GM03348 (cell line): ENCODE results near the gene COL19A1.
"Not testable (repeated sequence)": the region's sequence is repeated elsewhere in the genome, so short reads cannot be mapped to it uniquely, and the experiment has no call there.

Source experiments
- DNase-seq: peaks from one replicate; pipeline ENCODE4 v3.0.0; 2012; ENCODE audit warnings: low spot score

Gene COL19A1

DNA sequence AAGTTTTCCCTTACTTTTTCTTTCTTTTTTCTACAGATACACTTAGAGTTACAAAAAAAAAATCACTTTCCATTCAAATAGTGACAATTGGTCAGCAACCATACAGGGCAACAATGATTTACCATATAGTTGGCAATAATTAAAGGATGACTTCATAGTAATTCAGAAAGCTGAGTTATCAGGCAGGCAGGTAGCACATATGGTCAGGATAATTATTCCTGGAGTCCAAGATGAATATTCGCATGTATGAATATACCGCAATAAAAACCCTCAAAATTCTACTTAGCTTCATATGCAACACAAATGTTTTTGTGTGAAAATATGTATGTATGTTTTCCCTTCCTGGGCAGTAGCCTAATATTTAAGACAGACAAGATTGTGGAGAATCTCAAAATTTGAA lies 34.5 kb downstream of the COL19A1 start:
- no peak for DNase-seq

GRCh38 chr6:69901361-69901760 lies 35.0 kb downstream of the COL19A1 start:
- no peak for DNase-seq

DNA sequence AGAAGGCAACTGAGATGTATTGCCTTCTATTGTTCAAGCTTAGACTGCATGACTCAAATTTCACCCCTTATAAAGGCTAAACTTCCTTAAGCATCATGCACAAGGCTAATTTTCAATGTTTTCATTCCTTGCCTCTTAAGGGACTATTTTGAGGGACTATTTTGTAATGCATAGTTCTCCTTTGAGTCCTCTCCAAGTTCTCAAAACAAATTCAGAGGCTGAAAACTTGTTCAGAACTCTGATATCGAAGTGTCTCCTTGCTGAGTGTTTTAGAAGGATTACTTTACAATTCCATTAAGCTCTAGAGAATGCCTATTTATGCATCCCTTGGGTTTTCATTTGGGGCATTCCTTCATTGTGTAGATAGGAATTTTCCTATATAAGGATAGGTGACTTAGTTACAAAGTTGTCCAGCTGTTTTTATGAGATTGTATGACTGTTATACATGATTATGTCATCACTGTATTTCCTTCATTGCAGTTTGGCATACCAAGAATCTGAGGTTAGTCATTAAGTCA lies 41.7 kb downstream of the COL19A1 start:
- DNase-seq: no peak

- no peak for DNase-seq
Observed at GRCh38 chr6:69913361-69913760, 47.0 kb downstream of the COL19A1 start.

DNA sequence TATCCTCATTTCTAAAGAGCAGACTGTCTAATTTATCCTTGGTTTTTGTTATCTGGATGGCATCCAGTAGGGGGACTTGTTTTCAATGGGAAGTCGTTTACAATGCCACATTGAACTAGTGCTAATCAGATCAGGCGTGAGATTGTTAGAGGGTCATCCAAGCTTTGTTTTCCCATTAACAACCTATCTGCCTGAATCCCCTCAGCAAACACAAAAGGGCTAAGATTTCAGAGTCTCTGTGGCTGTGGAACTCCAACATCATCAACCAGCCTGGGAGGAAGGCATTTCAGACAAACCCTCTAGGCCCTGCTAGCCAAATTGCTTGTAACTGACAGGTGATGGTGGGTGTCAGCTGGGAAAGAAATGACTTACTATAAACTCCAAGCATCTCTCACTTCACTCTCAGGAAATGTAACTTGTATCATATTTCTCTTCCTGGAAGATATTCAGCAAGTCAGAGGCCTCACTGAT lies 47.7 kb downstream of the COL19A1 start:
- no peak for DNase-seq

DNA sequence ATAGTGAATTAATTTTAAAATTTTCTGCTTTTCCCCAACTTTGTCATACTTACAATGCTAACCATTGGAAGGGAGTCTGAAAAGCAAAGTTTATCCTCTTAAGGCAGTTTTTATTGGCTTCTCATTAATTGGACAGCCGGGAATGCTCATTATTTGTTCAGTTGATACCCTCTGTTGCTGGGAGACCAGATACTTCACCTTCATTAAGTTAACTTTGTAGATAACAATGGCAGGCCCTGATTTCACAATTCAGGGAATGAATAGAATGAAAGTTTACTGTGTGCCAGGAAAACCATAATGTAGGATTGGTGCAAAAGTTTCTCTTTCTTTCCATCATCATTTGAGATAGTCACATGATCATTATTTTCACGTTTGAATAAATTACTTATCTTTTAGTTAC lies 49.0 kb downstream of the COL19A1 start:
- DNase-seq: no peak

DNA sequence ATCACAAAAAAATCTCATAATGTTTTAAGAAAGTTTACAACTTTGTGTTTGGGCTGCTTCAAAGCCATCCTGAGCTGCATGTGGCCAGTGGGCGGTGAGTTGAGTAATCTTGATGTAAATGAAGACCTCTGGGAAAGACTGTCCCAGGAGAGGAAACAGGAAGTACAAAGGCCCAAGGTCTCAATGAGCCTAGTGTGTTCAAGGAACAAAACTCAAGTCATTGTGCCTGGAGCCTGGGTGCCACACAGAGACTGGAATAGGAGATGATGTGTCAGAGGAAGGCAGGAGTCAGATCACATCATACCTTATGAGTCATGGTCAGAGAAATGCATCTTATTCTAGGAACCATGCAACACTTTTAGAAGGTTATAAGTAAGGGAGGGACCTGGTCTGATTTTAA lies 51.5 kb downstream of the COL19A1 start:
- DNase-seq: peak; percentile 6

- DNase-seq: no peak
Observed at GRCh38 chr6:69918813-69919475, 52.6 kb downstream of the COL19A1 start.

- DNase-seq: not testable (repeated sequence)
Observed at GRCh38 chr6:69921066-69921465, 54.7 kb downstream of the COL19A1 start.

DNA sequence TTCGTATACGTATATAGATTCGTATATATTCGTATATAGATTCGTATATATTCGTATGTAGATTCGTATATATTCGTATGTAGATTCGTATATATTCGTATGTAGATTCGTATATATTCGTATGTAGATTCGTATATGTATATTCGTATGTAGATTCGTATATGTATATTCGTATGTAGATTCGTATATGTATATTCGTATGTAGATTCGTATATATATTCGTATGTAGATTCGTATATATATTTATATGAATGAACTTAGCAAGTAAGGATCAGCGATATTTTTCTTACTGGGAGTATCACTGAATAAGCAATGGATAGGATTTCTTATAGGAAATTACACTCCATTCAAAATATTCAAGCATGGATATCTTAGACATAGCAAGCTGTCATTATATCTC lies 55.3 kb downstream of the COL19A1 start:
- DNase-seq: not testable (repeated sequence)

DNA sequence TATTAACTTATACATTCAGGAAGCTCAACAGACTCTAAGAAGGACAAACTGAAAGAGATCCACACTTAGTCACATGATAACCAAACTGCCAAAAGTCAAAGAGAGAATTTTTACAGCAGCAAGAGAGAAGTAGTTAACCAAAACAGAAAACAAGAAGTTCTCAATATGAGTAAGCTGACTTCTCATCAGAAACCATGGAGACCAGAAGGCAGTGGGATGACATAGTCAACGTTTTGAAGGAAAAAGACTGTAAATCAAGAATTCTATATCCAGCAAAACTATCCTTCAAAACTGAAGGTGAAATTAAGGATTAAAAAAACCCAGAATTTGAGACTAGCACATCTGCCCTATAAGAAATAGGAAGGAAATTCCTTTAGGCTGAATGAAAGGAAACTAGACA lies 60.4 kb downstream of the COL19A1 start:
- no peak for DNase-seq

DNA sequence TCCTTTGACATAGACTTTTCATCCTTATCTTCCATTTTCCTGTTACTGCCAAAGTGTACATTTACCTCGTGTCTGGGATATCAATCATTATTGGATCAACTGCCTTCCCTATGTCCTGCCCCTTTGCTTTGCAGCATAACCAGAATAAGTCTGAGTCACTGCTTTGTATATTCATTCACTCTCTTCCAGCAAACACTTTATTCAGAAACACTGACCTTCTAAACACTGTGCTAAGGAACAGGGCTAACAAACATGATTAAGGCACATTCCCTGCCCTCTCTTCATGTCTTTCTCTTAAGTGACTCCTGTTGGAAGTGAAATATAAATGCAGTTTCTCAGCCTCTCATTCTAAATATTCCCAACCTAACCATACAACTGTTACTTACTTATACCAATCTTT lies 66.9 kb downstream of the COL19A1 start:
- DNase-seq: no peak

DNA sequence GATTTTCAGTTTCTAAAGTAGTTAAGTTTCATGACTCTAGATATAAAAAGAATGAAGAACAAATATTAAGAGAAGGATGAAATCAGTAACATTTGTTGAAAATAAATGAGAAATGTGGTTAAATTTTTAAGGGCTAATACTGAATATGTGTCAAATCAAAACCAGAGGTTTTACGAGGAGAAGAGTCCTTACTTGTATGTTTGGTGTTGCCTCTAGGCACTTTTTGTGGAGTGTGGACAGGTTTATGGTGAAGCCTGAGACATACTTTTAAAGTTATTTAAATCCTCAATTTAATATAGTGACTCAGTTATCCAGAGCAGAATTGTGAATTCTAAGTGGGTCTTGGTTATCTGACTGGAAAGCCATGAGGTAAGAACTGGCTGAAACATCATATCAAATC lies 68.7 kb downstream of the COL19A1 start:
- no peak for DNase-seq

DNA sequence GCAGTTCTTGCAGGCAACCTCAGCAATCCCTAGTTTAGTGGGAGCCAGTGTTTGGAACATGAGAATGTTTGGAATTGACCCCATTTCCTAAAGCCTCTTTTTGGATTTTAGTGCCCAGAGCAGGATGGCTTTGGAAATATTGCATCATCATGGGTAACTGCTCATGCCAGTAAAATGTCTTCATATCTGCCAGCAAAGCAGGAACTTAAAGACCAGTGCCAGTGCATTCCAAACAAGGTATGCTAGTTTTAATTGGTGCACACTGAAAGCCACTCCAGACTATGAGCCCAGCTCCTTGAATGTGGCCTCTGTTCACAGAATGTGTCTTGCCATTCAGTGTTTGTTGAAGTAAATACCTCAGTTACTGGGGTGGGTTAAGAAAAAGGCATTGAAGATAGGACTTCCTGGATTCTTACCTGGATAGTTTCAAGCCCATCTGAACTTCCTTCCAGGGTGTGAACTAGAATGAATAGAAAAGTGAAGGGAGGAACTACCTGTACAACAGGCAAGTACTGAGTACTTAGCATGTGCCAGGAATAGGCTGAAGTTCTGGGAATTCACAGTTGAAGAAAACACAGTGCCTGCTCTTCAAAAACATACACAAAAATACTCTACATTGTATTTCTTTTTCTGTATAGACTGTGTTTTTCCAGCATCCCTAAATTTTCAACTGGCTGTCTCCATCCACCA lies 70.5 kb downstream of the COL19A1 start:
- DNase-seq: no peak

DNA sequence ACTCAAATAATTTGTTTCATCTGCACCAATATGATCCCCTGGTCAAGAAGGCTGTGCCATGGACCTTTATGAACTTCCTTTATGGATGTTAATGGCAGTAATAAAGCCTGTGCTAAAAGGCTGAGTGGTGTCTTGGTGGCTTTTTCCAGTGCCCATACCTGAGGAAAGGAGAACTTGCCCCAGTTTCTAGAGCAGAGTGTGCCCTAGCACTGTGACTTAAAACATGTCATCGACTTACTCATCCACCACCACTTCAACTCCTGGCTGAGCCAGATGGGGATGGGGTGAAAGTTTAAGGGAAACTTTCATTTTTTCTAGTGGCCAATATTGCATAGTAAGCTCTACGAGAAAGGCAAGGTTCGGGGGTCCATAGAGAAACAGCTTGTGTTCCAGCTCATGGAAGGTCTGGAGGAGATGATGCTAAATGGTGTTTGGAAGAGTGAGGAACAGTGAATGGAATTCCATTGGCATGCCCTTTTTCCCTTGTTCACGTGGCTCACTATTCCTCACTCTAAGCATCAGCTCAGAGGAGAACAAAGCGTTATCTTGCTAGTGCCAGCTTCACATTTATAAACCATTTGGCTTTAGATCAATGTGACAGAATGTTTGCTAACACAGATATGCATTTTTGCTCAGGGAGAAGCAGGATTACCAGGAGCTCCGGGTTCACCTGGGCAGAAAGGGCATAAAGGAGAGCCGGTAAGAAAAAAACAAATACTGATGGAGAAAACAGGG lies 71.2 kb downstream of the COL19A1 start:
- no peak for DNase-seq

DNA sequence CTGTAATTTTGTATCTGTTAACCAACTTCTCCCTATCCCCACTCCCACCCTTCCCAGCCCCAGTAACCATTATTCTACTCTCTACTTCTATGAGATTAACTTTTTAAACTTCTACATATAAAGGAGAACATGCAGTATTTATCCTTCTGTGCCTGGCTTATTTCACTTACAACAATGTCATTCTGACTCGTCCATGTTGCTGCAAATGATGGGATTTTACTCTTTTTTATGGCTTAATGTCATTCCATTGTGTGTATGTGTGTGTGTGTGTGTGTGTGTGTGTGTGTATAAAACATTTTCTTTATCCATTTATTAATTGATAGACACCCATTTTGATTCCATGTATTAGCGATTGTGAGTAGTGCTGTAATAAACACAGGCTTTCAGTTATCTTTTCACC lies 76.1 kb downstream of the COL19A1 start:
- DNase-seq: no peak

GRCh38 chr6:69945192-69945591 lies 78.8 kb downstream of the COL19A1 start:
- no peak for DNase-seq

- DNase-seq: no peak
Observed at GRCh38 chr6:69948479-69949114, 82.2 kb downstream of the COL19A1 start.

DNA sequence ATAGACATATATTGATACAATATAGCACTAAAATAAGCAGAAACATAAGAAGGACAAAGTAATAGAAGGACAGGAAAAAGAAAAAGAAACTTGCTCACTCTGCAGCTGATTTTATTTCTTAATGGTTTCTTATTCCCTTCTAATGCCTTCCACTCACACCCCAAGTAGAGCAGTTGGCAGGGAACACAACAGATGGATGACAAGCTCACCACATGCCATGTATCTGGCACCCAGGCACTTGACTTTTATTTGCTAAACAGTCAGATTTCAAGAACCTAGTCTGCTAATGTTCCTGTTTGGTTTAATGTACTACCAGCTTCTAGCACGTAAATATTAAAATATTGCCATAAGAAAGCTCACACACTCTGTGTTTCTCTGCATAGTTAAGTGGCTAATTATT lies 87.1 kb downstream of the COL19A1 start:
- DNase-seq: no peak

- no peak for DNase-seq
Observed at GRCh38 chr6:69954733-69955132, 88.4 kb downstream of the COL19A1 start.

DNA sequence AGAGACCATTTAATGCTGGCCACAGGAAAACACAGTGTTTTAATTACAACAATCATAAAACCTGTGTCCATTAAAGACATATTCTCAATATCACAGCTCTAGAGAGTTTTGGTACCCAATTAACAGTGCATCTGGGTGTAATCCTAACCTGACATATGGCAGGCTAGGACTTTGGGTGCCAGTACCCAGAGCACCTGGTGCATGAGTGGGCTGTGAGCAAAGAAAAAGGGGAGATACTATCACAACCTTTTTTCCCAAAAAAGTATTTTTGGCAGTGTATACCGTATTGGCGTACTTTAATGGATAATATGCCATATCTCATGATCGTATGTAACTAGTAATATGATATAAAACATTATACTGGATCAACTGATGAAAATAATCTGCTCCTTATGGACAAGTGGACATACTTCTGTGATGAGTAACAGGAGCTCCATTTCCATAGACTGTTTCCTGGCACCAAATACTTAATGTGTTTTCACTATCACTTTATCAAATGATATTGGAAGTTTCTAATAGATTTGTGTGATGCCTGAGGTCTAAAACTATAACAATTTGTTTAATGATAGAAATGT lies 91.7 kb downstream of the COL19A1 start:
- no peak for DNase-seq

GRCh38 chr6:69958978-69959377 lies 92.6 kb downstream of the COL19A1 start:
- DNase-seq: no peak
